ENCODE measurements around the gene ZNF628.

The ZNF628 gene

DNA sequence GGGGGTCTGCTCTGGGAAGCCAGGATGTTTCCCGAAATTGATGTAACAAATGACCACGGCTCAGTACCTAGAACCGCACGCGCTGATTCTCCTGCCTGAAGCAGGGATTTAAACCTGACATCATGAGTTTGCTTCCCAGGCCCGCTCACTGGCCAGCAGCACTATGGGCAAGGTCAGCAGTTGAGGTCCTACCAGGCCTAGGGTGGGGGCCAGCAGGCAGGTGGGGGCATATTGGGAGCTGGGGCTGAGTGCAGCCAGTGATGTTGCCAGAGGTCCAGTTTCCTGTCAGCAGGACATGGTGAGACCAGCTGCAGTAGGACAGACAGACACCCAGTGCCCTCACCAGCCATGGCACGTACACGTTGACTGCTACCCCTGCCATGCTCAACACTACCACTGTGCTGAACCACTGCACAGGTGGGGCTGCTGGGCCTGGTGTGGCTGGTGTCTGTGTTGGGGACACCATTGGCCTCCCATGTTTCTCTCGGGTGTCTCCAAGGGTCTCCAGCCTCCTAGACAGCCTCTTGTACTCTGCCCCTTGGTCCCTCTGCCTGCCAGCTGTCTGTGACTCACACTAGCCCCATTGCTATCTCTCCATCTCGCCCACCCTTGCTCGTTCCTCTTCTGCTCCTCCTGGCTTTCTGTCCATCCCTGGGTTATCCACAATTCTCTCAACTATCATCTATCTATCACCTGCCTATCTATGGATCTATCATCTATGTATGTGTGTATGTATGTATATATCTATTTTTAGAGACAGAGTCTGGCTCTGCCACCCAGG lies 10.8 kb upstream of the ZNF628 start:
- no peak for DNase-seq

DNA sequence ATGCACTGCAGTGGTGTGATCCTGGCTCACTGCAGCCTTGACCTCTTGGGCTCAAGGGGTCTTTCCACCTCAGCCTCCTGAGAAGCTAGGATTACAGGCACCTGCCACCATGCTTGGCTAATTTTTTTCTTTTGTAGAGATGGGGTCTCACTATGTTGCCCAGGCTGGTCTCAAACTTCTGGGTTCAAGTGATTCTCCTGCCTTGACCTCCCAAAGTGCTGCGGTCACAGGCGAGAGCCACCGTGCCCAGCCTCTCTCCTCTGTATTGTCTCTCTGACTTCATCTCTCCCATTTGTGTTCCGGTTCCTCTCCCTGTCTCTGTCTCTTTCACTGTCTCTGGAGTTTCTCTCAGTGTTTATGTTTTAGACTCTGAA lies 10.2 kb upstream of the ZNF628 start:
- no peak for DNase-seq

GRCh38 chr19:55467236-55468053 lies 9.0 kb upstream of the ZNF628 start:
- DNase-seq = peak in 1 of 2 experiments; percentile 35

GRCh38 chr19:55468054-55468393 lies 8.4 kb upstream of the ZNF628 start:
- DNase-seq = no peak

GRCh38 chr19:55471266-55471665 lies 5.2 kb upstream of the ZNF628 start:
- DNase-seq = no peak

- no peak for DNase-seq
These were observed 4.0 kb upstream of the ZNF628 start for GRCh38 chr19:55472463-55472862.

DNA sequence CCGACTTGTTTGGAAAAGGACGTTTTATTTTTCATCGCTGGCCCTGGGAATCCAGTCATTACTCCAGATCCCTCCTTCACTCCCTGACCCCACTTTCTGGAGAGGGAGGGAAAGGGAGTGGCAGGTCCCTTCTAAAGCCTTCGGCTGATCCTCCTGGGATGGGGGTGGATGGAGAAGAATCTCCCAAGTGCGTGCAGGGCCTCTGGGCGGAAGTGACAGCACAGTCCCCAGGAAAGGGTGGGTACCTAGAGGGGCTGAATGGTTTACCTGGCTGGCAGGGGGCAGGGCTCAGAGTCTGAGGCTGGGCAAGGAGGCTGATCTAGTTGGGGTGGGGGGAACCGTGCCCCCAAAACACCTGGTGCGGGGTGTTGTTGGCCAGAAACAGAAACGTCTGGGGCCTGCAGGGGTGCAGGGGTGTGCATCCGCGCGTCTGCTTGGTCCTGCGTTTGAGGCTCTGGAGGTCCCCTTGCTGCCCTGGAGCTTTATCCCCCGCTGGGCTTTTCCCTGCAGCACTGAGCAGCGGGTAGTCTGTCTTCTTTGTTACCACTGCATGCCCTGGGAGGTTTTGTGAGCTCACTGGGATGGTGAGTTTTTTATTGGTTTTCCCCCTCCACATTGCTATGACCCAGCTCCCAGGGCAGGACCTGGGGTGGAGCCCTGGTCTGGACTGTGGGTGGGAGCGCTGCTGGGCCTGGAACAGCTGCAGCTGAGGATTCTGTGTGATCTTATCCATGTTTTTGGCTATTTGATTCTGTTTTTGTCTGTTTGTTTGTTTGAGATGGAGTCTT lies 3.0 kb upstream of the ZNF628 start:
- DNase-seq = no peak

- no peak for DNase-seq
These were observed 1.9 kb upstream of the ZNF628 start for GRCh38 chr19:55474269-55475265.

DNA sequence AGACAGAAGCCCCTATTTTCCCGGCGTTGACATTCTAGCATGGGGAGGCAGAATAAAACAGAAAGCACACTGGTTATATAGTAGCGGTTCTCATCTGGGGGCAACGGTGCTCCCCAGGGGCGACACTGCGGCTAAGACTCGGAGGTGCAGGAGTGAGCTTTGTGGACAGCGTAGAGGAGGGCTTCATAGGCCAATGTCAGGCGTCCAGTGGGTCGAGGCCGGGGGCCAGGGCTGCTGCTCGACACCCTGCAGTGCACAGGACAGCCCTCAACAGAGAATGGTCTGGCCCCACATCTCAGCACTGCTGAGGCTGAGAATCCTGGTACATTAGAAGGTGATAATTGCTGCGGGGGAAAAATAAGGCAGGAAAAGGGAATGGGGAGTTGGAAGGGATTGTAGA lies 1.5 kb downstream of the ZNF628 start:
- DNase-seq = no peak

- no peak for DNase-seq
These were observed 1.9 kb downstream of the ZNF628 start for GRCh38 chr19:55478364-55478763.

GRCh38 chr19:55479045-55479444 lies 2.6 kb downstream of the ZNF628 start:
- no peak for DNase-seq

- no peak for DNase-seq
These were observed 3.2 kb downstream of the ZNF628 start for GRCh38 chr19:55479451-55480230.

- DNase-seq = no peak
These were observed 4.9 kb downstream of the ZNF628 start for GRCh38 chr19:55481148-55481793.

GRCh38 chr19:55481794-55482155 lies 5.4 kb downstream of the ZNF628 start:
- no peak for DNase-seq

GRCh38 chr19:55482156-55482961 lies 5.9 kb downstream of the ZNF628 start:
- no peak for DNase-seq

DNA sequence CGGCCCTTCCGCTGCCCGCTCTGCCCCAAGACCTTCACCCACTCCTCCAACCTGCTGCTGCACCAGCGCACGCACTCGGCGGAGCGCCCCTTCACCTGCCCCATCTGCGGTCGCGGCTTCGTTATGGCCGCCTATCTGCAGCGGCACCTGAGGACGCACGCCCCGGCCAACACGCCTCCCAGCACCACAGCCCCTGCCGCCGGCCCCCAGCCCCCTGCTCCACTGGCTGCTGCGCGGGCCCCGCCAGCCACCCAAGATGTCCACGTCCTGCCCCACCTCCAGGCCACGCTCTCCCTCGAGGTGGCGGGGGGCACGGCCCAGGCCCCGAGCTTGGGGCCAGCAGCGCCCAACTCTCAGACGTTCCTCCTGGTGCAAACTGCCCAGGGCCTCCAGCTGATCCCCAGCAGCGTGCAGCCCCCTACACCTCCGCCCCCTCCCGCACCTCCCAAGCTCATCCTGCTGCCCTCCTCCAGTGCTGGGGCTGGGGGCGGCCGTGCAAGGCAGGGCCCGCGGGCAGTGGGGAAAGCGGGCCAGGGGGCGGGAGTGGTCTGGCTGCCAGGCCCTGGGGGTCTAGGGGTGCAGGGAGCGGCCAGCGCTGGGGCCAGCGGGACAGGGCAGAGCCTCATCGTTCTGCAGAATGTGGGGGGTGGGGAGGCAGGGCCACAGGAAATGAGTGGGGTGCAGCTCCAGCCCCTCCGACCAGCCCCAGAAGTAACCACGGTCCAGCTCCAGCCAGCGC lies 6.7 kb downstream of the ZNF628 start:
- DNase-seq = no peak

DNA sequence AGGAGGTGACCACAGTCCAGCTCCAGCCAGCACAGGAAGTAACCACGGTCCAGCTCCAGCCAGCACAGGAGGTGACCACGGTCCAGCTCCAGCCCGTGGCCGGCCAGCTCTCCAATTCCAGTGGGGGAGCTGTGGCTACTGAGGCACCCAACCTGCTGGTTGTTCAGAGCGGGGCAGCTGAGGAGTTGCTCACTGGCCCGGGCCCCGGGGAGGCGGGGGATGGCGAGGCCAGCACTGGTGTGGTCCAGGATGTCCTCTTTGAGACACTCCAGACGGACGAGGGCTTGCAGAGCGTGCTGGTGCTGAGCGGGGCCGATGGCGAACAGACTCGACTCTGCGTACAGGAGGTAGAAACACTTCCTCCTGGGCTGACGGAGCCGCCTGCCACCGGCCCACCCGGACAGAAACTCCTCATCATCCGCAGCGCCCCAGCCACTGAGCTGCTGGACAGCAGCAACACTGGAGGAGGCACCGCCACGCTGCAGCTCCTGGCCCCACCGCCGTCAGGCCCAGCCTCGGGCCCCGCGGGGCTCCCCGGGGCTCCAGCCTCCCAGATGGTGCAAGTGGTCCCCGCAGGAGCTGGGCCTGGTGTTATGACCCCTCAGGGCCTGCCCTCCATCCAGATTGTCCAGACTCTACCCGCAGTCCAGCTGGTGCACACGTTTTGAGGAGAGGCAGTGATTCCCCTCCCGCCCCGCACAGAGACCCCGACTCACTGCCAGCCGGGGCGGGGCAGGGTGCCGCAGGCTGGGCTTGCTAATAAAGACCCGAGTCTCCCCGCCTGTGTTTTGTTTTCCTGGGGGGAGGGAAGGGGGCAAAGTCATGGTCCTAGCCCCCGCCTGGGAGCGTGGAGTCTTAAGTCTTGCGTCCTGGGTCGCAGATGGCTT lies 7.5 kb downstream of the ZNF628 start:
- DNase-seq = no peak
